CD4-positive, alpha-beta T cell treated with Interleukin-15 for 4 hours (primary cell): Measurements from ENCODE around the gene LRRC26.

Experiments used
- DNase-seq: peaks from one replicate; pipeline ENCODE4 v3.0.0-alpha.2; 2020; ENCODE audit warnings: low spot score

LRRC26 gene

GRCh38 chr9:137183980-137184595, 14.2 kb upstream of the LRRC26 start:
- no peak for DNase-seq

GRCh38 chr9:137182836-137183235, 13.0 kb upstream of the LRRC26 start:
- no peak for DNase-seq

- no peak for DNase-seq
Observed at GRCh38 chr9:137181680-137182079, 11.8 kb upstream of the LRRC26 start.

- DNase-seq, result no peak
Observed at GRCh38 chr9:137180491-137180890, 10.6 kb upstream of the LRRC26 start.

GRCh38 chr9:137179761-137180160, 9.9 kb upstream of the LRRC26 start:
- DNase-seq, result no peak

- DNase-seq, result no peak
Observed at GRCh38 chr9:137178939-137179630, 9.2 kb upstream of the LRRC26 start.

GRCh38 chr9:137178201-137178938, 8.5 kb upstream of the LRRC26 start:
- DNase-seq, result no peak

GRCh38 chr9:137176302-137177182, 6.7 kb upstream of the LRRC26 start:
- peak; percentile 25 for DNase-seq

- no peak for DNase-seq
Observed at GRCh38 chr9:137175345-137175961, 5.6 kb upstream of the LRRC26 start.

- DNase-seq, result no peak
Observed at GRCh38 chr9:137174722-137175293, 5.0 kb upstream of the LRRC26 start.

- DNase-seq, result no peak
Observed at GRCh38 chr9:137173796-137174664, 4.2 kb upstream of the LRRC26 start.

- DNase-seq, result no peak
Observed at GRCh38 chr9:137172901-137173795, 3.3 kb upstream of the LRRC26 start.

GRCh38 chr9:137171149-137171900, 1.5 kb upstream of the LRRC26 start:
- no peak for DNase-seq

GRCh38 chr9:137170486-137171148, 766 bp upstream of the LRRC26 start:
- no peak for DNase-seq

GRCh38 chr9:137168904-137169856, 671 bp downstream of the LRRC26 start:
- DNase-seq, result no peak

GRCh38 chr9:137168573-137168903, 1.3 kb downstream of the LRRC26 start:
- no peak for DNase-seq
